A673 (cell line): ENCODE measurements around the gene MBTPS1. TPM values are rescaled to one million over a fixed set of nuclear protein-coding genes. Genes with fewer than 3 reads are reported as not detected.
A peak's percentile ranks its signal among the peaks of the same experiment; 100 is the strongest.

Experiments used
- BruUV-seq: library from RNA; stranded (reverse); fragments of 400-500 nt; replicated peaks from 2 replicates; lab custom pipeline; 2021; lab: Mats Ljungman, UMichigan
- CTCF ChIA-PET: fragments of 300-600 bp; sonication (Branson Sonifier 250); formaldehyde crosslinking; loops from one replicate; lab custom pipeline; 2022; ENCODE audit warnings: antibody characterized with exemption; lab: Charles Lee
- POLR2A ChIA-PET: fragments of 300-600 bp; sonication (Branson Sonifier 250); formaldehyde crosslinking; loops from one replicate; lab custom pipeline; 2022; ENCODE audit warnings: antibody characterized with exemption; ENCODE audit not compliant: low non-redundant PET; lab: Charles Lee
- DNase-seq: peaks from one replicate; pipeline ENCODE4 v3.0.0-alpha.2; 2015; ENCODE audit warnings: low spot score
- H3K27ac ChIP-seq: fragments of 200-600 bp; sonication (generic); 2 replicates; pipeline ENCODE4 v1.5.1; 2016; ENCODE audit warnings: mixed run types, low read depth, mild to moderate bottlenecking, mixed read lengths, antibody characterized with exemption, low read length; ENCODE audit not compliant: poor library complexity, severe bottlenecking
- H3K27me3 ChIP-seq: fragments of 200-600 bp; sonication (generic); replicated peaks from 2 replicates; pipeline ENCODE4 v1.6.1; 2017; ENCODE audit warnings: mixed run types, low read depth, mild to moderate bottlenecking, mixed read lengths, antibody characterized with exemption, low read length; ENCODE audit not compliant: insufficient read depth, poor library complexity
- H3K36me3 ChIP-seq: fragments of 200-600 bp; sonication (generic); 2 replicates; pipeline ENCODE4 v1.6.1; 2016; ENCODE audit warnings: mixed run types, mild to moderate bottlenecking, mixed read lengths, antibody characterized with exemption, low read length; ENCODE audit not compliant: insufficient read depth, poor library complexity, severe bottlenecking
- H3K4me1 ChIP-seq: fragments of 200-600 bp; sonication (generic); 2 replicates; pipeline ENCODE4 v1.6.1; 2017; ENCODE audit warnings: mixed run types, mild to moderate bottlenecking, mixed read lengths, antibody characterized with exemption, low read length; ENCODE audit not compliant: insufficient read depth, poor library complexity, severe bottlenecking
- H3K4me3 ChIP-seq: fragments of 200-600 bp; sonication (generic); 2 replicates; pipeline ENCODE4 v1.5.1; 2016; ENCODE audit warnings: low read depth, mixed run types, mild to moderate bottlenecking, mixed read lengths, low read length; ENCODE audit not compliant: poor library complexity, severe bottlenecking
- H3K9me3 ChIP-seq: fragments of 200-600 bp; sonication (generic); 2 replicates; pipeline ENCODE4 v1.6.1; 2016; ENCODE audit warnings: mixed run types, low read depth, mild to moderate bottlenecking, mixed read lengths, antibody characterized with exemption, low read length; ENCODE audit not compliant: poor library complexity, severe bottlenecking
- EZH2 ChIP-seq: fragments of 200-600 bp; sonication (generic); IDR thresholded peaks from 2 replicates; pipeline ENCODE4 v1.6.1; 2017; ENCODE audit warnings: borderline replicate concordance, low read depth, mild to moderate bottlenecking, mixed read lengths, antibody characterized with exemption, low read length; ENCODE audit not compliant: poor library complexity, severe bottlenecking
- intact Hi-C: fragments of 100-400 bp; cut with micrococcal nuclease; formaldehyde crosslinking; loops from one replicate; pipeline ENCODE4 v1.10.0; 2022; ENCODE audit not compliant: unreplicated experiment
- total RNA-seq: library from RNA; stranded (reverse); gene quantifications from 2 replicates; pipeline ENCODE4 v1.2.3, GENCODE V29; 2021
- TF ChIP-seq, protein P1 (sequence below): fragments of 300-800, 200-600 bp; sonication (generic); conservative IDR thresholded peaks from 2 replicates; pipeline ENCODE4 v1.5.1; 2017; ENCODE audit warnings: low read depth, mild to moderate bottlenecking, antibody characterized with exemption, low read length, moderate library complexity, mixed read lengths

MBTPS1 gene
- total RNA-seq, 1 experiment from 2014 or later: 82.0 TPM

DNA sequence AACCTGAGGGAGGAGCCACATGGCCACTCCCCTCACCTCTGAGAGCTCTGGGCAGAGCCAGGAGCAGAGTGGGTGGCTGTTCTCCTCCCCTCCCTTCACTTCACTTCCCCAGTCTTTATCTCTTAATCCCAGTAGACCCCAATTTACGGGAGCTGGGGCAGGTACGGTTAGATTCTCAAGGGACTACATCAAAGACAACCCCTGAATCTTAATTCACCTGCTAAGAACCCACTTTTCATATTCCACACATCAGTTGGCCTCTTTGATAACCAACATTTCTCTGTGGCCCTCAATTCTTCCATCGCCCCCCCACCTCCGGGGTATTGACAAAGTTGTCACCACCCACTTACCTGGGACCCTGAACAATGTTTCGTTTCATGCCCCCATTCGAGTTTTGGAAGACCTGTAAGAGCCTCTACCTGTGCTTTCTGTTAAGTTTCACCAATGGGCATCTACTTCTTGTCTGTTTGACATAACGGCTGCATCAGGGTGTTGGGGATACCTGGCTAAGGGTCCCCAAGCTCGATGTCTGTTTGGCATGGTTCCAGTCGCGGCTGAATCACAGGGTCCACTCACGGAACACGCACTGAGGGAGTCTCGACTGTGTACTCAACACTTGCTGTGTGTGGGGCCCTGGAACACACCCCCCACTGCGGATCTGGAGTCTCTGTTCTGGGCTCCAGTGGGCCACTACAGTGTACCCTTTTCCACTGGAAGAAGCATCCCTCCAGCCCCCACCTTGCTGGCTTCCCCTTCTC, 102.0 kb downstream of the MBTPS1 start:
- Histone ChIP-seq H3K27me3 (no peaks in the 10 kb centered on the region), H3K36me3 (no peaks in the 10 kb centered on the region), H3K4me1 (no peaks in the 10 kb centered on the region), H3K9me3 (no peaks in the 10 kb centered on the region), H3K27ac (no peak overlapping the region), H3K4me3 (no peak overlapping the region)
- ChIA-PET CTCF (no interaction called here), POLR2A (no interaction called here)
- intact Hi-C loops: no loop called here
- no peak for DNase-seq
- TF ChIP-seq, protein P1, sequence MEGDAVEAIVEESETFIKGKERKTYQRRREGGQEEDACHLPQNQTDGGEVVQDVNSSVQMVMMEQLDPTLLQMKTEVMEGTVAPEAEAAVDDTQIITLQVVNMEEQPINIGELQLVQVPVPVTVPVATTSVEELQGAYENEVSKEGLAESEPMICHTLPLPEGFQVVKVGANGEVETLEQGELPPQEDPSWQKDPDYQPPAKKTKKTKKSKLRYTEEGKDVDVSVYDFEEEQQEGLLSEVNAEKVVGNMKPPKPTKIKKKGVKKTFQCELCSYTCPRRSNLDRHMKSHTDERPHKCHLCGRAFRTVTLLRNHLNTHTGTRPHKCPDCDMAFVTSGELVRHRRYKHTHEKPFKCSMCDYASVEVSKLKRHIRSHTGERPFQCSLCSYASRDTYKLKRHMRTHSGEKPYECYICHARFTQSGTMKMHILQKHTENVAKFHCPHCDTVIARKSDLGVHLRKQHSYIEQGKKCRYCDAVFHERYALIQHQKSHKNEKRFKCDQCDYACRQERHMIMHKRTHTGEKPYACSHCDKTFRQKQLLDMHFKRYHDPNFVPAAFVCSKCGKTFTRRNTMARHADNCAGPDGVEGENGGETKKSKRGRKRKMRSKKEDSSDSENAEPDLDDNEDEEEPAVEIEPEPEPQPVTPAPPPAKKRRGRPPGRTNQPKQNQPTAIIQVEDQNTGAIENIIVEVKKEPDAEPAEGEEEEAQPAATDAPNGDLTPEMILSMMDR: no peak
- no peak for TF ChIP-seq EZH2
- BruUV-seq: no TSS peak

DNA sequence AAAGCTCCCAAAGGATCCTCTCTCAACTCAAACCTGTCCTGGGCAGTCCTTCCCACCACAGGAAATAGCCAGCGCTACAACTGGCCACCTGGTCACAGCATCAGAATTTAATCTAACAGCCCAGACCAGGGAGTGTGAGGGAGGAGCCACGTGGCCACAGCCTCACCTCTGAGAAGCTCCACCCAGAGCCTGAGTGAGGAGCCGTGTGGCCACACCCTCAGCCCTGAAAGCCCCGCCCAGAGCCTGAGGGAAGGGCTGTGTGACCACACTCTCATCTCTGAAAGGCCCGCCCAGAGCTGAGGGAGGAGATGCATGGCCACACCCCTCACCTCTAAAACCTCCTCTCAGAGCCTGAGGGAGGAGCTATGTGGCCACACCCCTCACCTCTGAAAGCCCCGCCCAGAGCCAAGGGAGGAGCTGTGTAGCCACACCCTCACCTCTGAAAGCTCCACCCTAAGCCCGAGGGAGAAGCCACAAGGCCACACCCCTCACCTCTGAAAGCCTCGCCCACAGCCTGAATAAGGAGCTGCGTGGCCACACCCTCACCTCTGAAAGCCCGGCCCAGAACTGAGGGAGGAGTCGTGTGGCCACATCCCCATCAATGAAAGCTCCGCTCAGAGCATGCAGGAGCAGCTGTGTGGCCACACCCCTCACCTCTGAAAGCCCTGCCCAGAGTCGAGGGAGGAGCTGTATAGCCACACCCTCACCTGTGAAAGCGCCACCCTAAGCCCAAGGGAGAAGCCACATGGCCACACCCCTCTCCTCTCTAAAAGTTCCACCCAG, 102.8 kb downstream of the MBTPS1 start:
- H3K27ac ChIP-seq: no peak overlapping the region
- intact Hi-C loops: no loop called here
- BruUV-seq: no TSS peak
- no peaks in the 10 kb centered on the region for H3K27me3 ChIP-seq
- H3K9me3 ChIP-seq: no peaks in the 10 kb centered on the region
- no peaks in the 10 kb centered on the region for H3K36me3 ChIP-seq
- peak; percentile 89 for DNase-seq
- CTCF ChIA-PET: no interaction called here
- POLR2A ChIA-PET: no interaction called here
- TF ChIP-seq, protein P1: no peak
- no peak for TF ChIP-seq EZH2
- H3K4me3 ChIP-seq: no peak overlapping the region
- H3K4me1 ChIP-seq: no peaks in the 10 kb centered on the region

DNA sequence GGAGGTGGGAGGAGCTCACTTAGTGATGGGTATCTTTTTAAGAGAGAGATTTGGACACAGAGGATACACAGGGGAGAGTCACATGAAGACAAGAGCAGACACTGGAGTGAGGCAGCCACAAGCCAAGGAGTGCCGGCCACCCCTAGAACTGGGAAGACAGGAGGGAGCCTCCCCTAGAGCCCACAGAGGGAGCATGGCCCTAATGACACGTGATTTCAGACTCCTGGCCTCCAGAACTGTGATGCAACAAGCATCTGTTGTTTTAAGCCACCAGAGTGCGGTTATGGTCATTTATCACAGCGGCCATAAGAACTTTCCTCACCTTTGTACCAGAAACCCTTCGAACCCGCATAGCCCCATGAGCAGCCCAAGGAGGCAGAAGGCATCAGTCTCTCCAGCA, 107.5 kb downstream of the MBTPS1 start:
- TF ChIP-seq EZH2: no peak
- TF ChIP-seq, protein P1: no peak
- Histone ChIP-seq H3K36me3 (no peaks in the 10 kb centered on the region), H3K27me3 (no peaks in the 10 kb centered on the region), H3K4me3 (no peak overlapping the region), H3K27ac (no peak overlapping the region), H3K4me1 (no peaks in the 10 kb centered on the region), H3K9me3 (no peaks in the 10 kb centered on the region)
- intact Hi-C loops: no loop called here
- DNase-seq: no peak
- CTCF ChIA-PET: no interaction called here
- POLR2A ChIA-PET: no interaction called here
- no TSS peak for BruUV-seq
